OCI-LY7 (cell line): ENCODE results near the gene SEMA3G. TPM values are rescaled to one million over a fixed set of nuclear protein-coding genes. Genes with fewer than 3 reads are reported as not detected.

ENCODE experiments used
- BruUV-seq: library from RNA; stranded (reverse); fragments of 400-500 nt; replicated peaks from 2 replicates; lab custom pipeline; 2021; lab: Mats Ljungman, UMichigan
- CTCF ChIA-PET: fragments of 300-600 bp; sonication (Branson Sonifier 250); formaldehyde crosslinking; loops from one replicate; lab custom pipeline; 2022; ENCODE audit warnings: antibody characterized with exemption; ENCODE audit not compliant: unreplicated experiment; lab: Charles Lee
- POLR2A ChIA-PET: fragments of 300-600 bp; sonication (Branson Sonifier 250); formaldehyde crosslinking; loops from one replicate; lab custom pipeline; 2022; ENCODE audit warnings: antibody characterized with exemption; lab: Charles Lee
- DNase-seq: peaks from one replicate; pipeline ENCODE4 v3.0.0-alpha.2; 2015; ENCODE audit warnings: low spot score
- H2AFZ ChIP-seq: fragments of 200-600 bp; sonication (generic), shearing (Covaris generic); 2 replicates; pipeline ENCODE4 v1.6.1; 2014; ENCODE audit warnings: mild to moderate bottlenecking, antibody characterized with exemption, low read length, moderate library complexity
- H3K27ac ChIP-seq: fragments of 200-600 bp; sonication (generic); 2 replicates; pipeline ENCODE4 v1.5.1; 2014; ENCODE audit warnings: mixed run types, low read depth, mild to moderate bottlenecking, moderate library complexity, low read length, inconsistent platforms; ENCODE audit not compliant: poor library complexity, severe bottlenecking
- H3K36me3 ChIP-seq: fragments of 200-600 bp; sonication (generic); 2 replicates; pipeline ENCODE4 v1.6.1; 2014; ENCODE audit warnings: mild to moderate bottlenecking, antibody characterized with exemption, low read length, moderate library complexity, mixed read lengths; ENCODE audit not compliant: insufficient read depth
- H3K4me1 ChIP-seq: fragments of 200-600 bp; sonication (generic); 2 replicates; pipeline ENCODE4 v1.5.1; 2014; ENCODE audit warnings: mild to moderate bottlenecking, low read length; ENCODE audit not compliant: insufficient read depth, poor library complexity, severe bottlenecking
- H3K4me2 ChIP-seq: fragments of 200-600 bp; sonication (generic); 2 replicates; pipeline ENCODE4 v1.6.1; 2014; ENCODE audit warnings: mild to moderate bottlenecking, low read length
- H3K4me3 ChIP-seq: fragments of 200-600 bp; sonication (generic); 2 replicates; pipeline ENCODE4 v1.5.1; 2014; ENCODE audit warnings: mild to moderate bottlenecking, low read depth, low read length; ENCODE audit not compliant: poor library complexity, severe bottlenecking
- H3K79me2 ChIP-seq: fragments of 200-600 bp; sonication (generic); 2 replicates; pipeline ENCODE4 v1.6.1; 2016; ENCODE audit warnings: low read depth, mild to moderate bottlenecking, low read length, moderate library complexity, mixed read lengths; ENCODE audit not compliant: insufficient read depth
- H3K9me2 ChIP-seq: fragments of 200-600 bp; sonication (generic); 2 replicates; pipeline ENCODE4 v1.6.1; 2016; ENCODE audit warnings: mild to moderate bottlenecking, low read length, mixed read lengths; ENCODE audit not compliant: insufficient read depth
- H3K9me3 ChIP-seq: fragments of 200-600 bp; sonication (generic); 2 replicates; pipeline ENCODE4 v1.6.1; 2014; ENCODE audit warnings: mild to moderate bottlenecking, mixed run types, low read length, mixed read lengths
- H4K20me1 ChIP-seq: fragments of 200-600 bp; sonication (generic); 2 replicates; pipeline ENCODE4 v1.6.1; 2014; ENCODE audit warnings: mild to moderate bottlenecking, antibody characterized with exemption, low read length, moderate library complexity, mixed read lengths; ENCODE audit not compliant: insufficient read depth
- EZH2phosphoT487 ChIP-seq: fragments of 200-600 bp; sonication (generic); IDR thresholded peaks from 2 replicates; pipeline ENCODE4 v1.6.1; 2018; ENCODE audit warnings: low read depth, borderline replicate concordance, mild to moderate bottlenecking, mixed run types, antibody characterized with exemption, low read length, moderate library complexity, mixed read lengths
- intact Hi-C: fragments of 100-400 bp; cut with micrococcal nuclease; formaldehyde crosslinking; loops from one replicate; pipeline ENCODE4 v1.10.0; 2022; ENCODE audit not compliant: unreplicated experiment
- total RNA-seq, 2 experiments: library from RNA; depleted of rRNA in 1 of 2; stranded (reverse); fragments of >200 nt in 1 of 2; shearing (Covaris generic) in 1 of 2; gene quantifications; 2 replicates each; pipeline ENCODE4 v1.2.3, GENCODE V29; 2014 to 2022
- TF ChIP-seq, protein P1 (sequence below): fragments of 200-600 bp; sonication (generic); conservative IDR thresholded peaks from 2 replicates; pipeline ENCODE4 v1.5.1; 2014; ENCODE audit warnings: mild to moderate bottlenecking, antibody characterized with exemption, low read length, moderate library complexity, mixed read lengths

Gene SEMA3G
- total RNA-seq, 2 experiments from 2014 or later: not detected

DNA sequence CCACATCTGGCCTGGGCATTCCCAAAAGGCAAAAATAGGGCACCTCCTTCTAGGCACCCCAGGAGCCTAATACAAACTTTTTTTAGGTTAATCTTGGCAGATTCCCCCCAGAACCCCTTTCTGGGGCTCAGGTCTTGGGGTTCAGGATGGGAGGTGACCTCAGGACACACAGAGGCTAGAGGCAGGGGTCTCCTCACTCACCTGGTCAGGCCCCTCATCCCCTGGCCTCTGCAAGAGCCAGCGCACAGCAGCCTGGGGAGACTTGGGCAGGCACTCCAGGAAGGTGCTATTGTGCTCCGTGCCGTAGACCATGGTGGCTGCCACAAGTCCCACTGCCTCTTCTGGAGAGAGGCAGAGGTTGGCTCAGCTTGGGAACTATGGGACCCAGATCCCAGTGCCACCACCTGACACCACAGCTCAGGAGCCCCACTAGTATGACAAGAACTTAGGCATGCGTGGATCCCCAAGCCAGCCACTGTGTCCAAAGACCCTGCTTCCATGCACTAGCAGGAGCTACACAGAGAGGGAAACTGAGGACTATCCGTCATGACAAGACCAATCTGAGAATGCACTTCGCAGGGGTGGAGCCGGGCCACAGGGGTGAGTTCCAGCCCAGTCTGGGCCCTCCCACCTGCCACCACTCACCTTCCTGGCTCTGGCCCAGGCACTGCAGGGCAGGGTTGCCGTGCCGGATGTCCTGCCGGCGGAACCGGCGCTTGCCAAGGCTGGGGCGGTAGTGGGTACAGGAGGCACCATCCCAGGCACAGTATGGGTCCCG lies 7.4 kb downstream of the SEMA3G start:
- Histone ChIP-seq H3K9me2 (no peaks in the 10 kb centered on the region), H4K20me1 (no peaks in the 10 kb centered on the region), H3K9me3 (no peaks in the 10 kb centered on the region), H3K4me2 (no peak overlapping the region), H3K4me3 (no peak overlapping the region), H3K36me3 (no peaks in the 10 kb centered on the region), H3K79me2 (no peaks in the 10 kb centered on the region), H3K27ac (no peak overlapping the region), H3K4me1 (peaks cover 8% of the 10 kb centered on the region), H2AFZ (no peak overlapping the region)
- DNase-seq: no peak
- ChIA-PET POLR2A (no interaction called here), CTCF (no interaction called here)
- no TSS peak for BruUV-seq
- intact Hi-C loops: no loop called here
- no peak for TF ChIP-seq EZH2phosphoT487
- TF ChIP-seq, protein P1, sequence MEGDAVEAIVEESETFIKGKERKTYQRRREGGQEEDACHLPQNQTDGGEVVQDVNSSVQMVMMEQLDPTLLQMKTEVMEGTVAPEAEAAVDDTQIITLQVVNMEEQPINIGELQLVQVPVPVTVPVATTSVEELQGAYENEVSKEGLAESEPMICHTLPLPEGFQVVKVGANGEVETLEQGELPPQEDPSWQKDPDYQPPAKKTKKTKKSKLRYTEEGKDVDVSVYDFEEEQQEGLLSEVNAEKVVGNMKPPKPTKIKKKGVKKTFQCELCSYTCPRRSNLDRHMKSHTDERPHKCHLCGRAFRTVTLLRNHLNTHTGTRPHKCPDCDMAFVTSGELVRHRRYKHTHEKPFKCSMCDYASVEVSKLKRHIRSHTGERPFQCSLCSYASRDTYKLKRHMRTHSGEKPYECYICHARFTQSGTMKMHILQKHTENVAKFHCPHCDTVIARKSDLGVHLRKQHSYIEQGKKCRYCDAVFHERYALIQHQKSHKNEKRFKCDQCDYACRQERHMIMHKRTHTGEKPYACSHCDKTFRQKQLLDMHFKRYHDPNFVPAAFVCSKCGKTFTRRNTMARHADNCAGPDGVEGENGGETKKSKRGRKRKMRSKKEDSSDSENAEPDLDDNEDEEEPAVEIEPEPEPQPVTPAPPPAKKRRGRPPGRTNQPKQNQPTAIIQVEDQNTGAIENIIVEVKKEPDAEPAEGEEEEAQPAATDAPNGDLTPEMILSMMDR: no peak

DNA sequence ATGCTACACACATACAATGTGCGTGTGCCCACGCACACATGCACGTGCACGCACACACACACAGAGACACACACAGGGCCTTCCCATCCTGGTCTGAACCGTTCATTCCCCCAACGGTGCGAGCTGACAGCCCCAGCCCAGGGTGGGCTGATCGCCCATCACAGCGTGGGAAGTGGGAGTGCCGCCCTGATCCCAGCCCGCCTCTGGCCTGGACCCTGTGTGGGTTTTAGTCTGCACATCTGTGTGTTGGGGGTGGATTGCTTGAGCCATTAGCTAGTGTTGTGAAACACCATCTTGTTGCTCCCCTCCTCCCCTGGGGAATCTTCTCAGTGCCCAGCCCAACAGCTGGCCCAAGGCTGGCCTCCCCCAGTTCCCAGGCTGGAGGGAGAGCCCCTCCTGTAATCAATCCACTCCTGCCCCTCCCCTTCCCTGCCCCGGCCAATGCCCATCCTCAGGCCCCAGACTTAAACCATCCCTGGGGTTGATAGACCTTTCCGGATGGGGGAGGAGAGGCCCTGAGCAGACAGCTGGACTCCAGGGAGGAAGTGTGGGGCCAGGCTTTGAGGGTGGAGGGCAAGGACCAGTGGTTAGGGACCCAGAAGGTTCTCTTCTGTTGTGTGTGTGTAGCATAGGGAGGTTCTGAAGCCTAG lies 8.3 kb downstream of the SEMA3G start:
- no peak overlapping the region for H3K27ac ChIP-seq
- no peaks in the 10 kb centered on the region for H3K9me2 ChIP-seq
- ChIA-PET CTCF (no interaction called here), POLR2A (no interaction called here)
- H3K4me3 ChIP-seq: no peak overlapping the region
- intact Hi-C loops: no loop called here
- H3K4me1 ChIP-seq: peaks cover 8% of the 10 kb centered on the region
- H3K36me3 ChIP-seq: no peaks in the 10 kb centered on the region
- no peaks in the 10 kb centered on the region for H3K79me2 ChIP-seq
- no peak for TF ChIP-seq EZH2phosphoT487
- TF ChIP-seq, protein P1: no peak
- no peaks in the 10 kb centered on the region for H4K20me1 ChIP-seq
- no peak overlapping the region for H3K4me2 ChIP-seq
- H2AFZ ChIP-seq: no peak overlapping the region
- no peak for DNase-seq
- BruUV-seq: no TSS peak
- no peaks in the 10 kb centered on the region for H3K9me3 ChIP-seq
